Ishikawa (cell line): ENCODE measurements around the gene MID2.

ENCODE experiments used
- CEBPB ChIP-seq: IDR thresholded peaks from 2 replicates; pipeline ENCODE4 v1.6.1; 2012
- CREB1 ChIP-seq: IDR thresholded peaks from 2 replicates; pipeline ENCODE4 v1.6.1; 2012; ENCODE audit warnings: low read depth
- EGR1 ChIP-seq: IDR thresholded peaks from 2 replicates; pipeline ENCODE4 v1.6.1; 2012
- EP300 ChIP-seq: IDR thresholded peaks from 2 replicates; pipeline ENCODE4 v1.6.1; 2012; ENCODE audit warnings: borderline replicate concordance
- FOXM1 ChIP-seq: IDR thresholded peaks from 2 replicates; pipeline ENCODE4 v1.6.1; 2012; ENCODE audit warnings: low read depth, borderline replicate concordance
- NFIC ChIP-seq: IDR thresholded peaks from 2 replicates; pipeline ENCODE4 v1.6.1; 2012
- RAD21 ChIP-seq: IDR thresholded peaks from 2 replicates; pipeline ENCODE4 v1.6.1; 2012; ENCODE audit warnings: low read depth
- TAF1 ChIP-seq: IDR thresholded peaks from 2 replicates; pipeline ENCODE4 v1.6.1; 2012; ENCODE audit warnings: low read depth, mild to moderate bottlenecking
- TCF12 ChIP-seq: IDR thresholded peaks from 2 replicates; pipeline ENCODE4 v1.6.1; 2012; ENCODE audit warnings: low read depth
- TEAD4 ChIP-seq: IDR thresholded peaks from 2 replicates; pipeline ENCODE4 v1.6.1; 2012
- YY1 ChIP-seq: IDR thresholded peaks from 2 replicates; pipeline ENCODE4 v1.6.1; 2012; ENCODE audit warnings: low read depth
- ZBTB7A ChIP-seq: IDR thresholded peaks from 2 replicates; pipeline ENCODE4 v1.6.1; 2012; ENCODE audit warnings: low read depth
- TF ChIP-seq, protein P1 (sequence below): IDR thresholded peaks from 2 replicates; pipeline ENCODE4 v1.6.1; 2012
- TF ChIP-seq, protein P2 (sequence below): IDR thresholded peaks from 2 replicates; pipeline ENCODE4 v1.6.1; 2012
- TF ChIP-seq, protein P3 (sequence below): IDR thresholded peaks from 2 replicates; pipeline ENCODE4 v1.6.1; 2012; ENCODE audit warnings: low read depth, mild to moderate bottlenecking

Gene MID2

DNA sequence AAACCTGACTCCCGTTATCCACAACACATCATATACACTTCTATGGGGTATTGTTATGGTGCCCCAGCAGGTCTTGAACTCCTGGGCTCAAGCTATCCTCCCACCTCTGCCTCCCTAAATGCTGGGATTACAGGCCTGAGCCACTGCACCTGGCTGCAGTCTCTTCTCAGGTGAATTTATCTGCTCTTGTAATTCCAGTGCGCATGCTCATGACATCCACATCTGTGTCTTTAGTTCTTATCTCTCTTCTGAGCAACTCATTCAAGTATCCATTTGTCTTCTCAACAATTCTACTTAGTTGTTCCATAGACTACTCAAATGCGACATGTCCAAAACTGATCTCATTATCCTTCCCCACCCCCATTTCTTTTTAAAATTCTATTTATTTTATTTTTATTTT lies 20.5 kb upstream of the MID2 start:
- TF ChIP-seq YY1, result no peak
- TF ChIP-seq EP300, result no peak
- no peak for TF ChIP-seq TAF1
- TF ChIP-seq RAD21, result no peak
- TF ChIP-seq EGR1, result no peak
- TF ChIP-seq, protein P1, sequence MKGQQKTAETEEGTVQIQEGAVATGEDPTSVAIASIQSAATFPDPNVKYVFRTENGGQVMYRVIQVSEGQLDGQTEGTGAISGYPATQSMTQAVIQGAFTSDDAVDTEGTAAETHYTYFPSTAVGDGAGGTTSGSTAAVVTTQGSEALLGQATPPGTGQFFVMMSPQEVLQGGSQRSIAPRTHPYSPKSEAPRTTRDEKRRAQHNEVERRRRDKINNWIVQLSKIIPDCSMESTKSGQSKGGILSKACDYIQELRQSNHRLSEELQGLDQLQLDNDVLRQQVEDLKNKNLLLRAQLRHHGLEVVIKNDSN, result no peak
- TF ChIP-seq, protein P2, sequence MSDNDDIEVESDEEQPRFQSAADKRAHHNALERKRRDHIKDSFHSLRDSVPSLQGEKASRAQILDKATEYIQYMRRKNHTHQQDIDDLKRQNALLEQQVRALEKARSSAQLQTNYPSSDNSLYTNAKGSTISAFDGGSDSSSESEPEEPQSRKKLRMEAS, result no peak
- TF ChIP-seq NFIC, result no peak
- TF ChIP-seq FOXM1, result no peak
- TF ChIP-seq, protein P3, sequence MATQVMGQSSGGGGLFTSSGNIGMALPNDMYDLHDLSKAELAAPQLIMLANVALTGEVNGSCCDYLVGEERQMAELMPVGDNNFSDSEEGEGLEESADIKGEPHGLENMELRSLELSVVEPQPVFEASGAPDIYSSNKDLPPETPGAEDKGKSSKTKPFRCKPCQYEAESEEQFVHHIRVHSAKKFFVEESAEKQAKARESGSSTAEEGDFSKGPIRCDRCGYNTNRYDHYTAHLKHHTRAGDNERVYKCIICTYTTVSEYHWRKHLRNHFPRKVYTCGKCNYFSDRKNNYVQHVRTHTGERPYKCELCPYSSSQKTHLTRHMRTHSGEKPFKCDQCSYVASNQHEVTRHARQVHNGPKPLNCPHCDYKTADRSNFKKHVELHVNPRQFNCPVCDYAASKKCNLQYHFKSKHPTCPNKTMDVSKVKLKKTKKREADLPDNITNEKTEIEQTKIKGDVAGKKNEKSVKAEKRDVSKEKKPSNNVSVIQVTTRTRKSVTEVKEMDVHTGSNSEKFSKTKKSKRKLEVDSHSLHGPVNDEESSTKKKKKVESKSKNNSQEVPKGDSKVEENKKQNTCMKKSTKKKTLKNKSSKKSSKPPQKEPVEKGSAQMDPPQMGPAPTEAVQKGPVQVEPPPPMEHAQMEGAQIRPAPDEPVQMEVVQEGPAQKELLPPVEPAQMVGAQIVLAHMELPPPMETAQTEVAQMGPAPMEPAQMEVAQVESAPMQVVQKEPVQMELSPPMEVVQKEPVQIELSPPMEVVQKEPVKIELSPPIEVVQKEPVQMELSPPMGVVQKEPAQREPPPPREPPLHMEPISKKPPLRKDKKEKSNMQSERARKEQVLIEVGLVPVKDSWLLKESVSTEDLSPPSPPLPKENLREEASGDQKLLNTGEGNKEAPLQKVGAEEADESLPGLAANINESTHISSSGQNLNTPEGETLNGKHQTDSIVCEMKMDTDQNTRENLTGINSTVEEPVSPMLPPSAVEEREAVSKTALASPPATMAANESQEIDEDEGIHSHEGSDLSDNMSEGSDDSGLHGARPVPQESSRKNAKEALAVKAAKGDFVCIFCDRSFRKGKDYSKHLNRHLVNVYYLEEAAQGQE, result no peak
- no peak for TF ChIP-seq CEBPB
- TF ChIP-seq TCF12, result no peak
- no peak for TF ChIP-seq CREB1
- TF ChIP-seq ZBTB7A, result no peak
- no peak for TF ChIP-seq TEAD4

DNA sequence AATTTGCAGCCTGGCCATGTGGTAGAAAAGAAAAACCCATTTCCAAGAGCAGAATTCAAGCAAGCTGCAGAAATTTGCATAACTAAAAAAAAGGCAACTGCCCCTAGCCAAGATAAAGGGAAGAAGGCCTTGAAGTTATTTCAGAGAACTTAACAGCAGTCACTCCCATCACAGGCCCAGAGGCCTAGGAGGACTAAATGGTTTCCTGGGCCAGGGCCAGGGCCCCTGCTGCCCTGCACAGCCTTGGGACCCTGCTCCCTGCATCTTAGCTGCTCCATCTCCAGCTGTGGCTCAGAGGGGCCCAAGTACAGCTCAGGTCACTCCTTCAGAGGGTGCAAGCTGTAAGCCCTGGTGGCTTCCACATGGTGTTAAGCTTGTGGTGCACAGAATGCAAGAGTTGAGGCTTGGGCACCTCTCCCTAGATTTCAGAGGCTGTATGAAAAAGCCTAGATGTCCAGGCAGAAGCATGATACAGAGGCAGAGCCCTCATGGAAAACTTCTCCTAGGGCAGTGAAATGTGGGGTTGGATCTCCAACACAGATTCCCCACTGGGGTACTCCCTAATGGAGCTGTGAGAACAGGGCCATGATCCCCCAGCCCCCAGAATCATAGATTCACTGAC lies 6.7 kb upstream of the MID2 start:
- TF ChIP-seq, protein P1, result no peak
- TF ChIP-seq ZBTB7A (no peak), TAF1 (no peak), NFIC (no peak), CREB1 (no peak), FOXM1 (no peak), TCF12 (no peak), EGR1 (no peak), YY1 (no peak), EP300 (no peak), TEAD4 (no peak), CEBPB (no peak), RAD21 (no peak)
- TF ChIP-seq, protein P2, result no peak
- TF ChIP-seq, protein P3, result no peak

DNA sequence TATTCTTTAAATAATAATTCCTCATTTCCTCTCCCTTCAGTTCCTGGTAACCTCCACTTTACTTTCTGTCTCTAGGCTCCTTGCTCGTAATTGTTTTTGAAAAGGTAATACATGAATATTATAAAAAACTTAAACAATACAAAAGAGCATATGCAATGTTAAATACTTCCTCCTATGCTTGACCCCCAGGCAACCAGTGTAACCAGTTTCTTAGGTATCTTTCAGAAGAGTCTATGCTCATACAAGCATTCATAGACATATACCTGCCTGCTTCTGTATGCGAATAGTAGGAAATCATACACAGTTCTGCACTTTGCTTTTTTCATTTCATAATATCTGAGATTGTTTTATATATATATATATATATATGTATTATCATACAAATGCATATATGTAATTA lies 2.6 kb upstream of the MID2 start:
- TF ChIP-seq TCF12, result no peak
- no peak for TF ChIP-seq FOXM1
- TF ChIP-seq EGR1, result no peak
- no peak for TF ChIP-seq RAD21
- TF ChIP-seq EP300, result no peak
- no peak for TF ChIP-seq YY1
- no peak for TF ChIP-seq TAF1
- no peak for TF ChIP-seq ZBTB7A
- no peak for TF ChIP-seq TEAD4
- no peak for TF ChIP-seq NFIC
- TF ChIP-seq, protein P2, result no peak
- TF ChIP-seq CREB1, result no peak
- TF ChIP-seq, protein P3, result no peak
- TF ChIP-seq CEBPB, result no peak
- TF ChIP-seq, protein P1, result no peak
